Stimulated activated CD4-positive, alpha-beta T cell treated with anti-CD3 and anti-CD28 coated beads, Interleukin-12 subunit alpha, Interleukin-12 subunit beta, amount 100 ng/mL, for 48 hours (primary cell): ENCODE measurements around the gene TIMMDC1.
"Not testable (repeated sequence)": the region's sequence is repeated elsewhere in the genome, so short reads cannot be mapped to it uniquely, and the experiment has no call there.

Experiments
- DNase-seq, 3 donors: peaks; one replicate each; pipeline ENCODE4 v3.0.0-alpha.2; 2020; ENCODE audit warnings: low read depth in 2 of 3, low spot score in 1 of 3

Gene TIMMDC1

DNA sequence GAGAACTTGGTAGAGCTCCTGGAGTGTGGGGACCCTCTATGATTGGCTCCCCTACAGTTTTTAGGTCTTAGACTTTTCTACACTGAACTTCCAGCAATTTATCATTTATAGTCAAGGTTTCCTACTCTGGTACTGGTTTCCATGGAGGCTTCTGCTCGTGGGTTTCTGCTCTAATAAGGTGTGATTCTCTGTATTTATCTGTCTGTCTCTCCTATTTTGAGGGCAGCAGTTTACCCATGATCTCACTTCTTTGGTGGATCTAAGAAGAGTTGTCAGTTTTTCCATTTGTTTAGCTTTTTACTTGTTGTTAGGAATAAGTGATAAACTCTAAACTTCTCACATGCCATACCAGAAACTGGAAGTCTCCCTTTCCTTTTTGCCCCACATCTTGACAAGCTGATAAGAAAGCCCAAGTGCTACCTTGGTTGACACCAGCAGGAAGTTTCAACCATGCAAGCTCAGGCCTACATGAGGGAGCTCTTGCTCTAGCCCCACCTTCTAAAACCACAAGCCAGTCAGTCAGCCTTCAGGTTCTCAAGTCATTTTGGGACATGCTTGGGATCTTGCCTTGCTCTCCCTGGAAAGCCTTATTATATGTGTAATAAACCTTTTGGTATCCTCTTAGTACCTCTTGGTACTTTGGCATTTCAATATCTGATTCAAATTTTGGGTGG, 10.0 kb downstream of the TIMMDC1 start:
- DNase-seq: peak in 1 of 3 donors; percentile 16

DNA sequence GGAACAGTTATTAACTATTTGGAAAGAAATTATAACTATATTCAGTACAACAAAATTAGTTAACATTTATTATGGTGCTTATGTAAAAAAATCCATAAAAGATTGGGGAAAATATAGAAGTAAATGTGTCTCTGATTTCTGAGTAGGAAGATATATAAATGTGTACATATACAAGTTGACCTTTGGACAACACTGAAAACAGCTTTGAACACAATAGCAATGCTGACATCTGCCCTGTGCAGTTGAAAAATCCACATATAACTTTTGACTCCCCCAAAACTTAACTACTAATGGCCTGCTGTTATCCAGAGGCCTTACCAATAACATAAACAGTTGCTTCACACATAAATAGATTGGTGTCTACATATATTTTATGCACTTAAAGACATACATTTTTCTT, 12.3 kb downstream of the TIMMDC1 start:
- no peak for DNase-seq

DNA sequence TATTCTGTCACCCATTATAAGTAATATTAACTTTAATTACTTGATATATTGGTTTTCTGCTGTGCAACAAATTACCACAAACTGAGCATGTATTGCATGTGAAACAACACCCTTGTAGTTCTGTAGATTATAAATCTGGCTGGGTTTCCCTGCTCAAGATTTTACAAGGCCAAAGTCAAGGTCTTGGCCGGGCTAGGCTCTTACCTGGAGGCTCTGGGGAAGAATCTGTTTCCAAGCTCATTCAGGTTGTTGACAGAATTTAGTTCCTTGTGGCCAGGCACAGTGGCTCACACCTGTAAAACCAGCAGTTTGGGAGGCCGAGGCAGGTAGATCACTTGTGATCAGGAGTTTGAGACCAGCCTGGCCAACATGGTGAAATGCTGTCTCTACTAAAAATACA, 16.3 kb downstream of the TIMMDC1 start:
- DNase-seq: no peak

- DNase-seq: no peak
Measured at GRCh38 chr3:119517112-119517511, 18.8 kb downstream of the TIMMDC1 start.

GRCh38 chr3:119518026-119518425, 19.7 kb downstream of the TIMMDC1 start:
- no peak for DNase-seq

- DNase-seq: no peak
Measured at GRCh38 chr3:119524931-119525662, 26.8 kb downstream of the TIMMDC1 start.

- no peak for DNase-seq
Measured at GRCh38 chr3:119527714-119528113, 29.4 kb downstream of the TIMMDC1 start.

DNA sequence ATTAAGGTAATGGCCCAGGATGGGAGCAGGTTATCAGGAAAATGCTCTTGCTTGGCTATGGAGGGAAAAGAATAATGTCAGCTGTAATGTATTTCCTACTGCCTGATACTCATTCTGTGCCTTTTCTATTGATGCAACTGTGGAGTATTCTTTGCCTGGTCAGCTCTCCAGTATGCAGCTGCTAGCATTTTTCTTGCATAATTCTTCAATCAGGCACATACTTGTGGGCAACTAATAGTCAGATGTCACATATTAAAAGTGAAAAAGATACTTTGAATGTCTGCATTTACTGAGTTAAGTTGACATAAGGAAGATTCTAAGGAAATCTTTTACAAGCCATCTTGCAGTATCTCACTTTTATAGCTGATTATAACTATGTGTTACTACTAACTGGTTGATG, 31.5 kb downstream of the TIMMDC1 start:
- DNase-seq: no peak

- no peak for DNase-seq
Measured at GRCh38 chr3:119530456-119530855, 32.1 kb downstream of the TIMMDC1 start.

- no peak for DNase-seq
Measured at GRCh38 chr3:119531151-119531550, 32.8 kb downstream of the TIMMDC1 start.

DNA sequence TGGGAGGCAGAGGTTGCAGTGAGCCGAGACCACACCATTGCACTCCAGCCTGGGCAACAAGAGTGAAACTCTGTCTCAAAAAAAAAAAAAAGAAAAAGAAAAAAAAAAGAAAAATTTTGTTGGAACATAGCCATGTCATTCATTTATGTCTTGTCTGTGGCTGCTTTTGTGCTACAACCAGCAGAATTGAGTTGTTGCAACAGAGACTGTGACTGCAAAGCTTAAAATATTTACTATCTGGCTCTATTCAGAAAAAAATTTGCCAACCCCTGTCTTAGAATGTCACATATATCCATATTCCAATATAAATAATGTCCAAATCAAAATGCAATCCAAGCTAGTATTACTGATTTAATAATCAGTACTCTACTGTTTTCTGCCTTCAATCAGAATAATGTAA, 35.9 kb downstream of the TIMMDC1 start:
- DNase-seq: no peak

DNA sequence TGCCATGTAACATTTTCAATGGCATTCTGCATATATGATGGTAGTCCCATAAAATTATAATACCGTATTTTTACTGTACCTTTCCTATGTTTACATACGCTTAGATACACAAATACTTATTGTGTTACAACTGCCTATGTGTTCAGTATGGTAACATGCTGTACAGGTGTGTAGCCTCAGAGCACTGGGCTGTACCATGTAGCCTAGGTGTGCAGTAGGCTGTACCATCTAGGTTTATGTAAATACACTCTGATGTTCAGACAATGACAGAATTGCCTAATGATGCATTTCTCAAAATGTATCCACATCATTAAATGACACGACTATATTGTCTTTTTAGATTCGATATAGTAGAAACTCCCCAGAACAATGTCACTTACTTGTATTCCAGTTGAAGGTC, 38.4 kb downstream of the TIMMDC1 start:
- DNase-seq: no peak

DNA sequence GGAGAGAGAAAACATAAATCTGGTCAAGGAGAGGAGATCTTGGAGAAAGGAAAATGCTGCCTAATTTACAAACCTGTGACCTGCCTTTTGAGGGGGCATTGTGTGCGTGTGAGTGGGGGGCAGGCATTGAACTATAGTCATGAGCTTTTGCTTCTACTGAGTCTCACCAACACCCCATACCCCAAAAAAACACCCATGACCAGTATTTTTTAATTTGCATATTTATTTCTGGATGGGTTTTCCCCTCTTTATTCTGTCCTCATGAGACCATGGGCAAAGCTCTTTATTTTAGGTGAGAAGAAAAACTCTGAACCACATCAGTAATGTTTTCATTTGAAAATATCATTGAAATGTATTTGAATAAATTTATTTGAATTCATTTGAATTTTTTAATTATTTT, 40.4 kb downstream of the TIMMDC1 start:
- DNase-seq: no peak

- no peak for DNase-seq
Measured at GRCh38 chr3:119541547-119541946, 43.2 kb downstream of the TIMMDC1 start.

DNA sequence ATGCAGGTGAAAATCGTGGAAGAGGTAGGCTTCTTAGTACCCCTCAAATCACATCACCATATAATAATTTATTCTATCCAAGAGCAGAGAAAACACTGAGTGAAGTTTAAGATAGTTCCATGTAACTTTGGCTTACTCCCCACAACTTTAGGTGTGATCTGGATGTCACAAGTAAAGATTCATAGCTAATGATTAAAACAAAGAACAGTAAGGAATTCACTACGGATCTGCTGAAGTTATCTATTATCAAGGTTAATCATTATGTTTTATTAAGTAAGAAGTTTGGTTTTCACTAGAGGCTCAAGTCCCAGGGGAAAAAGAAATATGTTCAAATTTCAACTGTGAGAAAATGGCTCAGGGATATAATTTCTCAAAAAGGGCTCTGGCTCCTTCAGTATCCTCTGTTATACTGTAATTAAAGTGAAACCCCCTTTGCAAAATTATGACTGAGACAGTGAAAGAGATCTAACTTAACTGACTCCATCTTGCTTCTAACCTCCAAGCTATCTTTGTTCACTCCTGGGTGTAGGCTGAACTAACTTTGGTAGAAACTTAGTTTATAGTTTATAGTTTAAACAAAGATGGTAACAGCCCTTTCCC, 43.9 kb downstream of the TIMMDC1 start:
- DNase-seq: no peak

DNA sequence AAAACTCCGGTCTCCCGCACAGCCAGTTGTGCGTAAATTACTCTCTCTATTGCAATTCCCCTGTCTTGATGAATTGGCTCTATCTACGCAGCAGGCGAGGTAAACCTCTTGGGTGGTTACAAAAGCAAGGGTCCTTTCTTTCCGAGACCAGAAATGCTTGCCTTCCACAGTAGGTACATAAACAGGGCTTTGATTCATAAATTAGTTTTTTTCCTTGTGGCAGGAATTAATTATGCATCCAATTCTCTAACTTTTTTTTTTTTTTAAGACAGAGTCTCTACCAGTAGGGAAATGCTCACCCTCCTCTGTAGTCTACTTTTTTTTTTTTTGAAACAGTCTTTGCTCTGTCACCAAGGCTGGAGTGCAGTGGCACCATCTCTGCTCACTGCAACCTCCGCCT, 44.8 kb downstream of the TIMMDC1 start:
- DNase-seq: no peak

DNA sequence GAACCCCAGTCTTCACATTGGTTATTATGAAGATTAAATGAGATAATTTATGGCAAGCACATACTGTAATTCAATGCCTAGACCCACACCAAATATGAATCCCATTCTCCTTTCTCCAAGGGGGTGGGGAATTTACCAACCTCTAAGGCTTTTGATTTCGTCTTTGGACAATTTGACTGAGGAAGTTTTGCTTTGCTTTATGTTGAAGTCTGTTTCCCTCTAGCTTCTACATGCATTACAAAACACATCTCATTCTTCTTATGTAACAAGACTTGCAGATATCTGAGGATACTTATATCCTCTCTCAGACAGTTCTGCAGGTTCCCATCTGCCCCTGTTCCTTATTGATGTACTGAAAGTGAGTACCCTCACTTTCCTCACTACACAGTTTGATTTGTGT, 48.9 kb downstream of the TIMMDC1 start:
- DNase-seq: no peak

DNA sequence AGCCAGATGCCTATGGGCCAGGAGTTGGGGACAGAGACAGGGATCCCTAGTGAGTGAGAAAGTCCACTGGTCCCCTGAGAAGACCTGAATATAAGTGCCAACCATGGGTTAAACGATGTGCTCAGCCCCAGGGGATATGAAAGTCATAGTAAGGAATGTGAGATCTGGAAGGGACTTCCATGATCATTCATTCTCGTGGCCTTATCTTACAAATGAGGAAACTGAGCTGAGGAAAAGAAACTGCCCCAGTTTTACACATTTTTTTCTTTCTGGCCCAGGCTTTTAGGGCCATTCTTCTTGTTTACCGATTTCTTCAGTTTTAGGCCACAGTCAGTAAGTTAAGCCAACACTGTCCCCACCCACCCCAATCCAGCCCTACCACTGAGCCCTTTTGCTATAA, 50.0 kb downstream of the TIMMDC1 start:
- no peak for DNase-seq

DNA sequence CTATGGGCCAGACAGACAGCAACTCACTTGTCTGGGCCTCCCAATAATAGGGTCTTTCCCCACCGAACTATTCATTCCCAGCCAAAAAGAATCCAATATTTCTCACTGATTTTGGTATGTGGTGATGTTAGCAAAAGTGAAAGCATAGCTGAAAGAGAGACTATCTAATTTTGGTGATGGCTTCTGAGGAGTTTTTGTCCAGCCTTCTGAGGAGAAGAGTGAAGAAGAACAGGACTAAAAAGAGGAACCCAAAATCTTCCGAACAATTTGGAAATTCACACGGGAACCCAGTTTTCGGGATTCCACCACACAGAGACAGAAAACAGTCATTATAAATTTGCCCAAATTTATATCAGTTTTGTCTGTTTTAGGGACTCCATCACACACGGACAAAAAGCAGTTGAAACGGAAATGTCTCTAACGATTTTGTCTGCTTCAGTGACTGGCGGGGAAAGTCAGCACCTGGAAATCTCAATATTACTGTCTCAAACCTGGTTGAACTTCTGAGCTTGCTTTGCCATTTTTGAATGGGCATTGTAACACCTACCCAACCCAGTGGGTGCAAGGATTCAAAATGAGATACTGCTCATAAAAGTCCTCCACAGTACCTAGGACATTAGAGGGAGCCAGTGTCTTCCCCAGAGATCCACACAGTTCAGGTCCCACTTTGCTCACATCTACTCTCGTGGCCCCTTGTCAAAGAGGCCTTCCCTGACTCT, 52.0 kb downstream of the TIMMDC1 start:
- no peak for DNase-seq

DNA sequence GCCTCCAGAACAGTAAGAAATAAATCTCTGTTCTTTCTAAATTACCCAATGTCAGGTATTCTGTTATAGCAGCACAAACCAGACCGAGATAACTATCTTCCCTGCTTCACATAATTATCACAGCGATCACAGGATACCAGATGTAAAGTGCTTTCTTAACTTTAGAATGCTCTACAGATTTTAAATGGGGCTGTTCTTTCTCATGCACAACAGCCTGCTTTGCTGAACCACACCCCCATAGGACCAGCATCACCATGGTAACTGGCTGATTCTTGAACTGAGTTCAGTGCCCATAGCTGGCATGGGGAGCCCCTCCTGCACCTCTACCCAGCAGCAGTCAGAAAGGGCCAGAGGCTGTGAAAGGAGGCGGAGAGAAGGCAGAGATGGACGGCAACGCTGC, 53.3 kb downstream of the TIMMDC1 start:
- DNase-seq: no peak

- not testable (repeated sequence) for DNase-seq
Measured at GRCh38 chr3:119552928-119553327, 54.6 kb downstream of the TIMMDC1 start.
